Activated naive CD4-positive, alpha-beta T cell treated with anti-CD3 and anti-CD28 coated beads, Interleukin-2, amount 50 U/mL, for 16 hours (primary cell): ENCODE data around the gene ENDOG.
"Not testable (repeated sequence)": the region's sequence is repeated elsewhere in the genome, so short reads cannot be mapped to it uniquely, and the experiment has no call there.

Experiments
- DNase-seq: peaks from one replicate; pipeline ENCODE4 v3.0.0-alpha.2; 2020

The ENDOG gene

GRCh38 chr9:128829477-128830251, 11.4 kb downstream of the ENDOG start, which contains the start of gene SPOUT1:
Gene SPOUT1, minus strand, starts transcription at chr9:128829794. Its CDS starts 14 bp downstream, at chr9:128829780.
- peak; percentile 94 for DNase-seq

GRCh38 chr9:128833696-128834095, 15.4 kb downstream of the ENDOG start:
- DNase-seq, result no peak

GRCh38 chr9:128835246-128836210, 17.2 kb downstream of the ENDOG start:
- DNase-seq, result no peak

GRCh38 chr9:128836509-128837145, 18.3 kb downstream of the ENDOG start:
- no peak for DNase-seq

GRCh38 chr9:128838338-128838737, 20.0 kb downstream of the ENDOG start:
- DNase-seq, result no peak

- DNase-seq, result no peak
Observed at GRCh38 chr9:128840524-128840923, 22.2 kb downstream of the ENDOG start.

- DNase-seq, result no peak
Observed at GRCh38 chr9:128841694-128842492, 23.6 kb downstream of the ENDOG start.

- DNase-seq, result not testable (repeated sequence)
Observed at GRCh38 chr9:128843171-128843570, 24.9 kb downstream of the ENDOG start.

- DNase-seq, result no peak
Observed at GRCh38 chr9:128845186-128845931, 27.1 kb downstream of the ENDOG start.

- DNase-seq, result no peak
Observed at GRCh38 chr9:128846680-128847030, 28.4 kb downstream of the ENDOG start.

- no peak for DNase-seq
Observed at GRCh38 chr9:128847803-128848202, 29.5 kb downstream of the ENDOG start.

GRCh38 chr9:128851024-128851423, 32.7 kb downstream of the ENDOG start:
- not testable (repeated sequence) for DNase-seq

GRCh38 chr9:128851779-128852600, 33.7 kb downstream of the ENDOG start:
- not testable (repeated sequence) for DNase-seq

- DNase-seq, result not testable (repeated sequence)
Observed at GRCh38 chr9:128852646-128853045, 34.3 kb downstream of the ENDOG start.

GRCh38 chr9:128854454-128854853, 36.2 kb downstream of the ENDOG start:
- not testable (repeated sequence) for DNase-seq

GRCh38 chr9:128858476-128858875, 40.2 kb downstream of the ENDOG start:
- not testable (repeated sequence) for DNase-seq

GRCh38 chr9:128860937-128861336, 42.6 kb downstream of the ENDOG start:
- DNase-seq, result no peak

GRCh38 chr9:128861501-128861900, 43.2 kb downstream of the ENDOG start:
- DNase-seq, result no peak

- DNase-seq, result no peak
Observed at GRCh38 chr9:128862401-128862851, 44.1 kb downstream of the ENDOG start.

GRCh38 chr9:128863647-128864046, 45.3 kb downstream of the ENDOG start:
- peak; percentile 85 for DNase-seq
